GM04504 (cell line): ENCODE data around the gene STEAP1.
A peak's percentile ranks its signal among the peaks of the same experiment; 100 is the strongest.

Experiments used
- DNase-seq: peaks from one replicate; pipeline ENCODE4 v3.0.0-alpha.2; 2012; ENCODE audit warnings: low read depth

Gene STEAP1

GRCh38 chr7:90211391-90212148, 57.3 kb downstream of the STEAP1 start, which contains the start of gene STEAP2:
Gene STEAP2 (plus strand): TSS chr7:90211740. CDS start chr7:90225083, 13,343 bp downstream.
- peak; percentile 85 for DNase-seq

- DNase-seq: no peak
Measured at GRCh38 chr7:90212149-90212495, 57.9 kb downstream of the STEAP1 start.

- DNase-seq: no peak
Measured at GRCh38 chr7:90213521-90213920, 59.3 kb downstream of the STEAP1 start.
